T-helper 17 cell (primary cell): ENCODE data around the gene FRRS1. TPM values are rescaled to one million over a fixed set of nuclear protein-coding genes. Genes with fewer than 3 reads are reported as not detected.
A peak's percentile ranks its signal among the peaks of the same experiment; 100 is the strongest.
"Not testable (repeated sequence)": the region's sequence is repeated elsewhere in the genome, so short reads cannot be mapped to it uniquely, and the experiment has no call there.

Experiments
- ATAC-seq: fragments of 150-1000 bp; cut with Tn5 transposase; 2 replicates; pipeline ENCODE4 v1.10.0; 2021; ENCODE audit warnings: mild to moderate bottlenecking, moderate library complexity
- DNase-seq, 3 donors: peaks; one replicate each; pipeline versions ENCODE4 v3.0.0 to v3.0.0-alpha.2; 2020 to 2021
- H3K9me3 ChIP-seq: one replicate; pipeline ENCODE4 v1.7.0; 2013; ENCODE audit warnings: low read length, mild to moderate bottlenecking; ENCODE audit not compliant: control insufficient read depth, poor library complexity, severe bottlenecking
- H3K27ac Mint-ChIP-seq: one replicate; pipeline ENCODE4 v1.8.0; 2022; ENCODE audit warnings: mild to moderate bottlenecking, moderate library complexity, mixed read lengths
- H3K27me3 Mint-ChIP-seq: one replicate; pipeline ENCODE4 v1.8.0; 2022; ENCODE audit warnings: mixed read lengths
- H3K36me3 Mint-ChIP-seq: one replicate; pipeline ENCODE4 v1.8.0; 2022; ENCODE audit warnings: low read depth, mixed read lengths
- H3K4me1 Mint-ChIP-seq: one replicate; pipeline ENCODE4 v1.8.0; 2022; ENCODE audit warnings: mild to moderate bottlenecking, mixed read lengths
- H3K4me3 Mint-ChIP-seq: one replicate; pipeline ENCODE4 v1.8.0; 2022; ENCODE audit warnings: mild to moderate bottlenecking, moderate library complexity, mixed read lengths
- total RNA-seq, 4 donors: library from RNA in 2 of 4; stranded (reverse) in 2 of 4; gene quantifications; one replicate each; pipeline ENCODE4 v1.2.3 and lab custom pipeline; 2022 to 2026

The FRRS1 gene
- total RNA-seq, 2 donors from 2014 or later: 0.31 to 0.65 TPM

GRCh38 chr1:99758686-99759517, 7.5 kb downstream of the FRRS1 start:
- not testable (repeated sequence) for H3K36me3 Mint-ChIP-seq, DNase-seq, H3K27ac Mint-ChIP-seq, H3K4me3 Mint-ChIP-seq, H3K9me3 ChIP-seq, ATAC-seq, H3K4me1 Mint-ChIP-seq
- peaks cover 12% of the 10 kb centered on the region for H3K27me3 Mint-ChIP-seq

GRCh38 chr1:99758073-99758511, 8.3 kb downstream of the FRRS1 start:
- DNase-seq: no peak
- no peaks in the 10 kb centered on the region for H3K36me3 Mint-ChIP-seq
- no peaks in the 10 kb centered on the region for H3K9me3 ChIP-seq
- no peak for ATAC-seq
- H3K27me3 Mint-ChIP-seq: peaks cover 12% of the 10 kb centered on the region
- no peak overlapping the region for H3K27ac Mint-ChIP-seq
- H3K4me1 Mint-ChIP-seq: peaks cover 4% of the 10 kb centered on the region
- H3K4me3 Mint-ChIP-seq: no peak overlapping the region

GRCh38 chr1:99756598-99756997, 9.8 kb downstream of the FRRS1 start:
- DNase-seq: no peak
- Mint-ChIP-seq H3K27ac (no peak overlapping the region), H3K27me3 (no peaks in the 10 kb centered on the region), H3K4me3 (no peak overlapping the region), H3K4me1 (peaks cover 3% of the 10 kb centered on the region), H3K36me3 (no peaks in the 10 kb centered on the region)
- H3K9me3 ChIP-seq: no peaks in the 10 kb centered on the region
- no peak for ATAC-seq

GRCh38 chr1:99755664-99756063, 10.8 kb downstream of the FRRS1 start:
- Mint-ChIP-seq H3K4me1 (peaks cover 6% of the 10 kb centered on the region), H3K27me3 (no peaks in the 10 kb centered on the region), H3K4me3 (no peak overlapping the region), H3K27ac (no peak overlapping the region), H3K36me3 (no peaks in the 10 kb centered on the region)
- ATAC-seq (no peak), DNase-seq (no peak)
- H3K9me3 ChIP-seq: no peaks in the 10 kb centered on the region

- H3K4me3 Mint-ChIP-seq: no peak overlapping the region
- no peaks in the 10 kb centered on the region for H3K36me3 Mint-ChIP-seq
- H3K9me3 ChIP-seq: no peaks in the 10 kb centered on the region
- no peak overlapping the region for H3K27ac Mint-ChIP-seq
- ATAC-seq: no peak
- H3K4me1 Mint-ChIP-seq: peaks cover 11% of the 10 kb centered on the region
- H3K27me3 Mint-ChIP-seq: no peaks in the 10 kb centered on the region
- no peak for DNase-seq
These were observed 11.7 kb downstream of the FRRS1 start for GRCh38 chr1:99754697-99755096.

- peak overlapping the region; percentile 2 for H3K4me3 Mint-ChIP-seq
- H3K27me3 Mint-ChIP-seq: no peaks in the 10 kb centered on the region
- DNase-seq: no peak
- H3K9me3 ChIP-seq: no peaks in the 10 kb centered on the region
- H3K36me3 Mint-ChIP-seq: no peaks in the 10 kb centered on the region
- H3K27ac Mint-ChIP-seq: no peak overlapping the region
- peaks cover 14% of the 10 kb centered on the region for H3K4me1 Mint-ChIP-seq
- no peak for ATAC-seq
These were observed 12.3 kb downstream of the FRRS1 start for GRCh38 chr1:99754055-99754626.

GRCh38 chr1:99751877-99752504, 14.4 kb downstream of the FRRS1 start:
- Mint-ChIP-seq H3K27ac (no peak overlapping the region), H3K27me3 (no peaks in the 10 kb centered on the region), H3K4me1 (peaks cover 11% of the 10 kb centered on the region)

GRCh38 chr1:99749504-99750347, 16.7 kb downstream of the FRRS1 start:
- peak; percentile 81 for ATAC-seq
- H3K36me3 Mint-ChIP-seq: peaks cover 2% of the 10 kb centered on the region
- no peak for DNase-seq
- H3K9me3 ChIP-seq: no peaks in the 10 kb centered on the region
- H3K4me3 Mint-ChIP-seq: no peak overlapping the region
- no peak overlapping the region for H3K27ac Mint-ChIP-seq
- no peaks in the 10 kb centered on the region for H3K27me3 Mint-ChIP-seq
- H3K4me1 Mint-ChIP-seq: peaks cover 11% of the 10 kb centered on the region

More at GRCh38 chr1:99751877-99752504, 14.4 kb downstream of the FRRS1 start:
- no peak for DNase-seq
- no peaks in the 10 kb centered on the region for H3K9me3 ChIP-seq
- no peaks in the 10 kb centered on the region for H3K36me3 Mint-ChIP-seq
- ATAC-seq: no peak
- no peak overlapping the region for H3K4me3 Mint-ChIP-seq

GRCh38 chr1:99748419-99748818, 18.0 kb downstream of the FRRS1 start:
- H3K9me3 ChIP-seq: no peaks in the 10 kb centered on the region
- H3K4me1 Mint-ChIP-seq: peaks cover 11% of the 10 kb centered on the region
- ATAC-seq: no peak
- H3K27me3 Mint-ChIP-seq: no peaks in the 10 kb centered on the region
- no peak for DNase-seq
- H3K4me3 Mint-ChIP-seq: no peak overlapping the region
- peaks cover 2% of the 10 kb centered on the region for H3K36me3 Mint-ChIP-seq
- no peak overlapping the region for H3K27ac Mint-ChIP-seq

GRCh38 chr1:99745684-99746083, 20.8 kb downstream of the FRRS1 start:
- Mint-ChIP-seq H3K36me3 (peaks cover 2% of the 10 kb centered on the region), H3K4me1 (peaks cover 8% of the 10 kb centered on the region), H3K27ac (no peak overlapping the region), H3K4me3 (no peak overlapping the region), H3K27me3 (peaks cover 5% of the 10 kb centered on the region)
- DNase-seq: no peak
- no peaks in the 10 kb centered on the region for H3K9me3 ChIP-seq
- no peak for ATAC-seq

GRCh38 chr1:99745061-99745460, 21.4 kb downstream of the FRRS1 start:
- H3K27me3 Mint-ChIP-seq: peaks cover 5% of the 10 kb centered on the region
- H3K9me3 ChIP-seq: no peaks in the 10 kb centered on the region
- ATAC-seq (no peak), DNase-seq (no peak)
- H3K27ac Mint-ChIP-seq: no peak overlapping the region
- H3K4me3 Mint-ChIP-seq: no peak overlapping the region
- H3K36me3 Mint-ChIP-seq: peaks cover 2% of the 10 kb centered on the region
- H3K4me1 Mint-ChIP-seq: peaks cover 4% of the 10 kb centered on the region

GRCh38 chr1:99740141-99740540, 26.3 kb downstream of the FRRS1 start:
- no peaks in the 10 kb centered on the region for H3K9me3 ChIP-seq
- DNase-seq (no peak), ATAC-seq (no peak)
- peaks cover 2% of the 10 kb centered on the region for H3K4me1 Mint-ChIP-seq
- H3K4me3 Mint-ChIP-seq: no peak overlapping the region
- H3K36me3 Mint-ChIP-seq: no peaks in the 10 kb centered on the region
- H3K27me3 Mint-ChIP-seq: peaks cover 5% of the 10 kb centered on the region
- no peak overlapping the region for H3K27ac Mint-ChIP-seq
